HFFc6 (cell line): ENCODE results near the gene TAF1C. TPM values are rescaled to one million over a fixed set of nuclear protein-coding genes. Genes with fewer than 3 reads are reported as not detected.
A peak's percentile ranks its signal among the peaks of the same experiment; 100 is the strongest.

Experiments
- DNase-seq: peaks from one replicate; pipeline ENCODE4 v3.0.0-alpha.2; 2018
- H3K27ac Mint-ChIP-seq: 2 replicates; pipeline ENCODE4 v1.8.0; 2020; ENCODE audit warnings: mild to moderate bottlenecking, mixed read lengths
- H3K27me3 Mint-ChIP-seq: 2 replicates; pipeline ENCODE4 v1.8.0; 2021; ENCODE audit warnings: mild to moderate bottlenecking, moderate library complexity, mixed read lengths; ENCODE audit not compliant: insufficient read depth
- H3K36me3 Mint-ChIP-seq: 2 replicates; pipeline ENCODE4 v1.8.0; 2021; ENCODE audit warnings: low read depth, mixed read lengths
- H3K4me1 Mint-ChIP-seq: 2 replicates; pipeline ENCODE4 v1.8.0; 2020; ENCODE audit warnings: low read depth, mixed read lengths
- H3K4me3 Mint-ChIP-seq: 2 replicates; pipeline ENCODE4 v1.8.0; 2020; ENCODE audit warnings: mild to moderate bottlenecking, moderate library complexity, mixed read lengths
- H3K9me3 Mint-ChIP-seq: 2 replicates; pipeline ENCODE4 v1.8.0; 2020; ENCODE audit warnings: mild to moderate bottlenecking, mixed read lengths
- CTCF ChIP-seq: fragments of 200-600 bp; sonication (generic); IDR thresholded peaks from 2 replicates; pipeline ENCODE4 v1.5.0; 2021; ENCODE audit warnings: antibody characterized with exemption, mild to moderate bottlenecking
- total RNA-seq, 6 experiments: library from RNA; stranded (reverse); fragmentation: NEBNext Ultra II Directional; extraction: Animal tissue kit (Norgen Biotek cat#: 25700); gene quantifications; 2 replicates in 1 of 6; 3 replicates in 5 of 6; pipeline ENCODE4 v1.2.3, GENCODE V29; 2021

Gene TAF1C
- total RNA-seq, 6 experiments from 2014 or later: 22.0 to 30.4 (median 25.7) TPM

GRCh38 chr16:84143081-84143480 lies 43.8 kb downstream of the TAF1C start:
- H3K4me3 Mint-ChIP-seq: no peak overlapping the region; the same call in 1 of the 2 replicates
- H3K27ac Mint-ChIP-seq: no peak overlapping the region
- peaks cover 25% of the 10 kb centered on the region for H3K4me1 Mint-ChIP-seq
- DNase-seq: no peak
- no peaks in the 10 kb centered on the region for H3K9me3 Mint-ChIP-seq
- TF ChIP-seq CTCF: no peak
- H3K36me3 Mint-ChIP-seq: no peaks in the 10 kb centered on the region
- H3K27me3 Mint-ChIP-seq: no peaks in the 10 kb centered on the region

GRCh38 chr16:84141143-84141670 lies 45.6 kb downstream of the TAF1C start:
- Mint-ChIP-seq H3K9me3 (no peaks in the 10 kb centered on the region), H3K27me3 (no peaks in the 10 kb centered on the region; the same call in 1 of the 2 replicates), H3K36me3 (no peaks in the 10 kb centered on the region), H3K27ac (no peak overlapping the region), H3K4me1 (peaks cover 34% of the 10 kb centered on the region), H3K4me3 (no peak overlapping the region)
- TF ChIP-seq CTCF: no peak
- no peak for DNase-seq

- Mint-ChIP-seq H3K27me3 (no peaks in the 10 kb centered on the region; the same call in 1 of the 2 replicates), H3K27ac (no peak overlapping the region), H3K4me1 (peaks cover 44% of the 10 kb centered on the region), H3K36me3 (no peaks in the 10 kb centered on the region), H3K4me3 (no peak overlapping the region), H3K9me3 (no peaks in the 10 kb centered on the region)
- no peak for DNase-seq
- no peak for TF ChIP-seq CTCF
Measured at GRCh38 chr16:84139628-84140258, 47.1 kb downstream of the TAF1C start.

- Mint-ChIP-seq H3K27ac (peak overlapping the region; percentile 23), H3K4me3 (no peak overlapping the region)
Measured at GRCh38 chr16:84138824-84139627, 47.8 kb downstream of the TAF1C start.

GRCh38 chr16:84138500-84138823 lies 48.4 kb downstream of the TAF1C start:
- no peaks in the 10 kb centered on the region; the same call in 1 of the 2 replicates for H3K27me3 Mint-ChIP-seq
- no peak overlapping the region for H3K27ac Mint-ChIP-seq
- H3K4me1 Mint-ChIP-seq: peaks cover 37% of the 10 kb centered on the region
- TF ChIP-seq CTCF: no peak
- H3K9me3 Mint-ChIP-seq: no peaks in the 10 kb centered on the region
- peak; percentile 15 for DNase-seq
- no peaks in the 10 kb centered on the region for H3K36me3 Mint-ChIP-seq
- no peak overlapping the region for H3K4me3 Mint-ChIP-seq

More at GRCh38 chr16:84138824-84139627, 47.8 kb downstream of the TAF1C start:
- H3K36me3 Mint-ChIP-seq: no peaks in the 10 kb centered on the region
- H3K9me3 Mint-ChIP-seq: no peaks in the 10 kb centered on the region
- peaks cover 40% of the 10 kb centered on the region for H3K4me1 Mint-ChIP-seq
- H3K27me3 Mint-ChIP-seq: no peaks in the 10 kb centered on the region; the same call in 1 of the 2 replicates
- no peak for DNase-seq
- TF ChIP-seq CTCF: no peak
